M059J (cell line): Measurements from ENCODE around the gene FREY1. TPM values are rescaled to one million over a fixed set of nuclear protein-coding genes. Genes with fewer than 3 reads are reported as not detected.
A peak's percentile ranks its signal among the peaks of the same experiment; 100 is the strongest.

ENCODE experiments used
- DNase-seq: peaks from one replicate; pipeline ENCODE4 v3.0.0-alpha.2; 2012; ENCODE audit warnings: low read depth
- total RNA-seq: library from RNA; depleted of rRNA; stranded (reverse); fragments of >200 nt; shearing (Covaris generic); gene quantifications from 2 replicates; pipeline ENCODE4 v1.2.3, GENCODE V29; 2014; rRNA removed

FREY1 gene
- total RNA-seq, 1 experiment from 2014 or later = 0.96 TPM

GRCh38 chr11:45870706-45871105 is 36.4 kb downstream of the FREY1 start:
- DNase-seq = no peak

DNA sequence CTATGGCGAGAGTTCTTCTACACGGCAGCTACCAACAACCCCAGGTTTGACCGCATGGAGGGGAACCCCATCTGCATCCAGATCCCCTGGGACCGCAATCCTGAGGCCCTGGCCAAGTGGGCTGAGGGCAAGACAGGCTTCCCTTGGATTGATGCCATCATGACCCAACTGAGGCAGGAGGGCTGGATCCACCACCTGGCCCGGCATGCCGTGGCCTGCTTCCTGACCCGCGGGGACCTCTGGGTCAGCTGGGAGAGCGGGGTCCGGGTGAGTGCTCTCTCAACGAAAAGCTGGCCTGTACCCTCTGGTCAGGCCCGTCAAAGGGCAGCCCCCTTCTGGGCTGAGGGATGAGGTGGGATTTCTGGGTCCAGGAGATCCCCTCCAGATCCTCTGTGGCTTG is 37.5 kb downstream of the FREY1 start:
- no peak for DNase-seq

- DNase-seq = no peak
Observed at GRCh38 chr11:45864041-45864440, 43.0 kb downstream of the FREY1 start.

DNA sequence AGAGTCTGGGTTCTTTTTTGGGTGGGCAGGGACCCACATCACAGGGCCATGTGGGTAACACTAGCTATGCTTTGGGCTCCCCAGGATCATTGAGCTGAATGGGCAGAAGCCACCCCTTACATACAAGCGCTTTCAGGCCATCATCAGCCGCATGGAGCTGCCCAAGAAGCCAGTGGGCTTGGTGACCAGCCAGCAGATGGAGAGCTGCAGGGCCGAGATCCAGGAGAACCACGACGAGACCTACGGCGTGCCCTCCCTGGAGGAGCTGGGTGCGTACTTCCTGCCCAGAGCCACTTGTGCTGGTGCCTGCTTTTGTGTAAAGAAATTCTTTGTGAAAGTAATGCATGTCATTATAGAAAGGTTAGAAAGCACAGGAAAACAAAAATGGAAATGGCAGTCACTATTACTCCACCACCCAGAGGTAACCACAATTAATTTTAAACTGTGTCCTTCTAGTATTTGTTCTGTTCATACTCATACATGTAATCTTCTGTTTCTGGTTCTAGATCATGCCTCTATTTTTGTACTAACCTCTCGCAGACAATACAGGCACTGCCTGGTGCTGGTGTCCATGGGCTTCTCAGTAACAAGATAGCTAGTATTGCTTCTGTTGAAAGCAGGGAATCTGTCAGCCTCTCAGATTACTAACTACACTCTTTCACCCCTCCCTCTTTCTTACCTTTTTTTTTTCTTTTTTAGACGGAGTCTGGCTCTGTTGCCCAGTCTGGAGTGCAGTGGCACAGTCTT is 46.1 kb downstream of the FREY1 start:
- no peak for DNase-seq

- no peak for DNase-seq
Observed at GRCh38 chr11:45860348-45860747, 46.7 kb downstream of the FREY1 start.

GRCh38 chr11:45859661-45860140 is 47.4 kb downstream of the FREY1 start:
- peak; percentile 70 for DNase-seq

DNA sequence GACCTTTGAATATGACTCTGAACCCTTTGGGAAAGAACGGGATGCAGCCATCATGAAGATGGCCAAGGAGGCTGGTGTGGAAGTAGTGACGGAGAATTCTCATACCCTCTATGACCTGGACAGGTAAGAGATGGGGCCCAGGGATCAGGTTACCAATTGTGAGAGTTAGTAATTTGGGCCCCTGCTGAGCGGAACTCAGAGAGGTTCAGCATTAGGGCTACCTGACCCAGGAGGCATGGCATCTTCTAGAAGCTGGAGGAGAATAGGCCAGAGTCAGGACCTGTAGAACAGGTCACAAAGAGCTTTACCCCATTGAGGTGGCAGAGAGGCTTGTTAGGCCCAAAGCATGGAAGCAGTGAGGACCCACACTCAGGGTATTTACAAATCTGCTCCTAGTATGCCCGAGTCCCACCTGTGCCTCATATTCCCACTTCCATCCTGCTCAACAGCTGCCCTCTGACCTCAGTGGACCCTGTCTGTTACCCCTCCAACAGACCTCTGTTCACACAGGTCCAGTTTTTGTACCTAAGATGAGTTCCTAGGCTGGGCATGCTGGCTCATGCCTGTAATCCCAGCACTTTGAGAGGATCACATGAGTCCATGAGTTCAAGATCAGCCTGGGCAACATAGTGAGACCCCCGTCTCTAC is 48.2 kb downstream of the FREY1 start:
- DNase-seq = no peak

- DNase-seq = peak; percentile 84
Observed at GRCh38 chr11:45857961-45858474, 49.1 kb downstream of the FREY1 start.

Other genes starting within 250 kb of the FREY1 start
- 0.02 and 0.17 TPM in 2 replicates for gene CHST1, start 241.6 kb downstream of the FREY1 start, total RNA-seq
- 10.2 and 11.0 TPM in 2 replicates for gene SLC35C1, start 102.1 kb downstream of the FREY1 start, total RNA-seq
- 3.1 and 6.1 TPM in 2 replicates for gene CRY2, start 59.8 kb downstream of the FREY1 start, total RNA-seq
- gene MAPK8IP1, start 21.6 kb downstream of the FREY1 start, total RNA-seq = 6.6 and 11.7 TPM in 2 replicates
- 27.5 and 38.1 TPM in 2 replicates for gene PEX16, start 10.6 kb upstream of the FREY1 start, total RNA-seq
- 0.22 TPM in 1 of 2 replicates, not detected in the other for gene LARGE2, start 15.4 kb upstream of the FREY1 start, total RNA-seq
- gene PHF21A, start 214.2 kb upstream of the FREY1 start, total RNA-seq = 10.6 and 19.7 TPM in 2 replicates